Stimulated activated CD4-positive, alpha-beta T cell treated with anti-CD3 and anti-CD28 coated beads, Interleukin-1b, Interleukin-23, amount 100 ng/mL, for 48 hours (primary cell): ENCODE data around the gene MRPL50.

ENCODE experiments used
- DNase-seq: peaks from one replicate; pipeline ENCODE4 v3.0.0-alpha.2; 2020

Gene MRPL50

DNA sequence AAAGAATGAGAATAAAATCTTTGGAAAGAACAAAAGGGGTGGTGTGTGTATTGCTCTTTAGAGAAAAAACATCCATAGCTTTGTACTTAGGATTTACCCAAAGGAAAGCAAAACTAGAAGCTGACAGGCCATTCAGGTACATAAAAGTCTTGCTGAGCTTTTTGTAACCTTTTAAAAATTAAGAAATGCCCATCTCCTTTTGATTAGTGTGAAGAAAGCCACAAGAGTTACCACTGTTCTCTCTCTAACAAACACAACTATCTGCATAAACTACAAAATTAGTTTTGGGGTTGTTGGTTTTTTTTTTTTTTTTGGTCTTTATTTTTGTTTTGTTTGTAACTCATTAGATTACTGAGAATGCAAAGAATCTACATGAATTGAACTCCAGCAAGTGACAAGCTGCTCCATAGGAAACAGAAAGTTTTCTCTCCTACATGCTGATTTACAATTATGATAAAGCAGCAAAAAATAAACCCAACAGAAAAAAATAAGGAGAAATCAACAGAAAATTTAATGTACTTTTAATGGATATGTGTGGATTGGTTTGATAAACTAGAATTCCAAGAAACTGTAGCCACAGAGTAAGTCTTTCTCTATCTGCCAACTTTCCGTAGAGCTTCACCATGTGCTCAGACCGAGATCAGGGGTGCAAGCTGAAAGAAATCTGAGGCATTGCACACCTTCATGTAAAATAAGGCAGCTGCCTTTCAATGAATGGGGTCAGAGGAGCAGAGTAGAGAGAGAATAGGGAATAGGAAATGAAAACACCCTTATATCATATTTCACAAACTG, 25.9 kb downstream of the MRPL50 start:
- DNase-seq, result no peak

DNA sequence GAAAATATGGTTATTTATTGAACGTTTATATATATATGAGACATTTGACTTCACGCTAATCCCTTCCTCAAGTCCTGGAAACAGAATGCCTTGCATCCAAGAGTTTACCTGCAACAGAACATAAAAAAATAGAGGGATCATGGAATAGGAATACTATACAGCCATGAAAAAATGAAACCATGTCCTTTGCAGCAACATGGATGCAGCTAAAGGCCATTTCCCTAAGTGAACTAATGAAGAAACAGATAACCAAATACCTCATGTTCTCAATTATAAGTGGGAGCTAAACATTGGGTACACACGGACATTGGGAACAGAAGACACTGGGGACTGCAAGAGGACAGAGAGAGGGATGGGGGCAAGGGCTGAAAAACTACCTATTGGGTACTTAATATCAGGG, 26.6 kb downstream of the MRPL50 start:
- no peak for DNase-seq

DNA sequence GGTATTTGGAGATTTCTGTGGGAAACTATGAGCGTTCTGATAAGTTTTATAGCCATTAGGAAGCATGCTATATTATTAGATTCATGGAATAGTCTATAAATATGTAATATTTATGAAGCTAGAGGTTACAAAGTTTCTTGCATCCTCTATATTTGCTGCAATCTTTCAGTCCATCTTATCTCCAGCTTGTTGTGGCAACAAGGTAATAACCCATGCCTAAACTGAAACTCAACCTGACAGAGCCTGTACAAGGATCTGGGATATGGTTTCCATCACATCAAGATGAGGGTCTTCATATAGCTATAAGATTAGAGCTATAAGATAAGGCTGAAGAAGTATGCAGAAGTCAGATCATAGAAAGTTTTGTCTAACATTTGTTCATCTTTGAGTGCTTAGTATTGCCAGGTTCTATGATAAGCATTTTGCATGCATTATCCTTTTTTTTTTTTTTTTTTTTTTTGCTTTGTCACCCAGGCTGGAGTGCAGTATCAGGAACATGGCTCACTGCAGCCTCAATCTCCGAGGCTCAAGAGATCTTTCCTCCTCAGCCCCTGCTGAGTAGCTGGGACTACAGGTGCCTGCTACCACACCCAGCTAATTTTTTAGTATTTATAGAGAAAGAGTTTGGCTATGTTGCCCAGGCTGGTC, 28.4 kb downstream of the MRPL50 start:
- DNase-seq, result no peak

DNA sequence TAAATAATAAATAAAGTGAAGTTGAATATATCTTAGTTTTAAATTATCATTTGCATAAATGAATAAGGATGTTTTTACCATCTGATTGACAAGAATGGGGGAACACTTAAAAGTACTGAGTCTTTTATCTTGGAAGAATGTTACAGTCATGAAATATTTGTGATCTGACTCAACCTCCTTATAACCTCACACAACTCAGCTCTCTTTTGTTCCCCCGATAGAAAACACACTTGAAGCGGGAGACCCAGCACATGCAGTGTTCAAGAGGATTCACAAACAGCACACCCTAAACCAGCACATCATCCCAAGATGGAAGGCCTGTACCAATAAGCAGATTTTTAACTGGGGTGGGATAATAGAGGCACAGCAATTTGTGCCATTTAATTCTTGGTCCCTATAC, 29.1 kb downstream of the MRPL50 start:
- no peak for DNase-seq

DNA sequence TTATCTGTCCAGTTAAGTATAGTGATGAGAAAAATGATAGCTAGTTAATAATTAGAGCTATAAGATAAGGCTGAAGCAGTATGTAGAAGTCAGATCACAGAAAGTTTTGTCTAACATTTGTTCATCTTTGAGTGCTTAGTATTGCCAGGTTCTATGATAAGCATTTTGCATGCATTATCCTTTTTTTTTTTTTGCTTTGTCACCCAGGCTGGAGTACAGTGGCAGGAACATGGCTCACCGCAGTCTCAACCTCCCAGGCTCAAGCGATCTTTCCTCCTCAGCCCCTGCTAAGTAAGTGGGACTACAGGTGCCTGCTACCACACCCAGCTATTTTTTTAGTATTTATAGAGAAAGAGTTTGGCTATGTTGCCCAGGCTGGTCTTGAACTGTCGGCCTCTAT, 31.1 kb downstream of the MRPL50 start:
- DNase-seq, result no peak

DNA sequence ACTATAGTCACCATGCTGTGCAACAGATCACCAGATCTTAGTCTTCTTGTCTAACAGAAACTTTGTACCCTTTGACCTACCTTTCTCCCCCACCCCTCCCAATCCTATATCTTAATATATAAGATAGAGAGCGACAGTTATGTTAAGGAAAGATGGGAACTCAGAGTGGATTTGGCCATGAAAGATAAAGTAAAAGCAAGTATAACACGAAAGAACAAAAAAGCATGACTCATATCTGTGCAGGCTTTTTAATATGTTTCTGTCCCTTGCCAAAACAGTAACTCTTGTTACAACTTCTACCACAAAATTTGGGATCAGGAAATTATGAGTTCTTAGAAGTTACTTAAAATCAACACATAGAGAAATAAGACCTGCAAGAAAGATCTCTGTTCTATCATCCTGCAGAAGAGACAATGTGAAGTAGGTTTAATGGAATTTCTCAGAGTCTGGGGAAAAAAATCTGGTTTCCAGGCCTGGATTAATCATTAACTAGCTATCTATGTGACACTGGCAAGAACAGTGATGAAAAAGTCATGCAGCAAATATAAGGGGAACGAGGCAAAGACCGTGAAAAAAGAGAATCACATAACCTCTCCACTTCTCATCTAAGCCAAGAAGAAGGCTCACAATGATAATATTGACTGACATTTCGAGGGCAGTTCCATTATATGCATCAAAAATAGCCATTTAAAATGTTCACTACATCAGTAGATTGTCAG, 32.2 kb downstream of the MRPL50 start:
- DNase-seq, result no peak

DNA sequence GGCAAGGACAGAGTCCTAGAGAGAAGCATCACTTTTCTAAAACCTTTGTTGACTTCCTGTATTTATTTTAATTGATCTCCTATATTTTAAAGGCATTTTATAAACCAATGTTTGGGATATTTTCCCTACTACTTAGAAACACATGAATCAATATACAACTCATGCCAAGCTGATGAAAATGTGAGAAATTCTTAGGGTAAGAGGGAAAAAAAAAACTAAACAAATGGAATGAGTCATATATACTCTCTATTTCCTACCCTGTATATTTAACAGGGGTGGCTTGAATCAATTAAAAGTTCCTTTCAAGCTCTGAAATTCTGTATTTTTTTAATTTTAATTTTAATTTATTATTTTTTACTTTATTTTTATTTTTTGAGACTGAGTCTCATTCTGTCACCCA, 33.2 kb downstream of the MRPL50 start:
- no peak for DNase-seq

DNA sequence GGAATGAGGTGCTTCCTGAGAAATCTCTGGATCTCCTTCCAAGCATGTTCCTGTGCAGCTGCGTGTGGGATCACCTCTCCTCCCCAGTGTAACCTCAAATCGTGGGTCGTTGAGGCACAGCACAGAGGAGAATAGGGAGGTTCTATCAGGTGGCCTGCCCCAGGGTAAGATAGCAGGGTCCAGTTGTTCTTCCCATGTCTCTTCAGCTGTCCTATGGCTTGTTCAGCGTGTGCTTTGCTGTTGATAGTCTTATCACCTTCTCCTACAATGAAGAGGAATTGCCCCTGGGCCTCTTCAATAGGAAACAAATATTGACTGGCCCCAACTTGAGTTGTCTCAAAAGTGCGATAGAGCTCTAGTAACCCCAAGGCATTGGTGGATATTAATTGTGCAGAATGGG, 36.0 kb downstream of the MRPL50 start:
- DNase-seq, result no peak

DNA sequence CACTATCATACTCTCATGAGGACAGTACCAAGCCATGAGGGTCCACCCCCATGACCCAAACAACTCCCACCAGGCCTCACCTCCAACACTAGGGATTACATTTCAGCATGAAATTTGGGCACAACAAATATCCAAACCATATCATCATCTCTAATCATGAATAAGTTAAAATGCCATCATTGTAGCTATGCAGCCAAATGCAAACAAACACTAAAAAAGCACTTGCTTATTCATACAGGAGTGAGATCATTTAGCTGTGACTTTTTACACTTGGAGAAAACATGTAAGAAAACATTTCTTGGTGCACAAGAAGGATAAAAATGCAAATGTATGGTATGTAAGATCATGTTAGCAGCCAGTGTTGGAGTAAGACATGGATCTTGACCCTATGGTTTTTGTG, 37.8 kb downstream of the MRPL50 start:
- no peak for DNase-seq

DNA sequence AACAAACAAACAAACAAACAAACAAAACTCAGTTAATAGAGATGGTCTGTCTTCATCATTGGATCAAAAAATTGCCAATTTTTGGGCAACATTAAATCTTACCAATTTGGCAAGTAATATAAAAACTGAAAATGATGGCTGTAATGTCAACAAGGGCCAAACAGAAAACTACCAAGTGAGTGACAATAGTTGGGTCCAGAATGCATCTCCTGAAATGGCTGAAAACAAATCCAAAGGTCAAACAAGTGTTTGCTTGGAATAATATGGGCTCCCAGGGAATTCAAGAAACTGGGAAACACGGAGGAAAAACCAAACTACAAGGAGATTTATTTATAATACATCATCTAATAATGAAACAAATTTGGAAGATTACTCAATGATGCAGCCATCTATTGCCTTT, 38.7 kb downstream of the MRPL50 start:
- no peak for DNase-seq

DNA sequence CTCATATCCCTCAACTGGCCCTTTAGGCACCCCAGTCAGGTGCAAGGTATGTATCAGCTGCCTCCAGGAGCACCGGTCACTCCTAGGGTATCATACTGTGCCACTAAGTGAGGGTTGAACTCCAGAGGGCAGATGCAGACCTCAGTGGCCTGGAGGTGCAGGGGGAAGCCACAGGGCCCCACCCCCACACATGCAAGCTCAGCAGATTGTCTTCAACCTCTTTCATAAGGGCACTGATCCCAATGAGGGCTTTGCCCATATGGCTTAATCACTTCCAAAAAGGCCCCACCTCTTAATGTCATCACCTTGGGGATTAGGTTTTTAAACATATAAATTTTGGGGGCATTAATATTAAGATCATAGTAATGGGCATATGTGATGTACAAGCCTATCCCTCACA, 41.8 kb downstream of the MRPL50 start:
- DNase-seq, result no peak

DNA sequence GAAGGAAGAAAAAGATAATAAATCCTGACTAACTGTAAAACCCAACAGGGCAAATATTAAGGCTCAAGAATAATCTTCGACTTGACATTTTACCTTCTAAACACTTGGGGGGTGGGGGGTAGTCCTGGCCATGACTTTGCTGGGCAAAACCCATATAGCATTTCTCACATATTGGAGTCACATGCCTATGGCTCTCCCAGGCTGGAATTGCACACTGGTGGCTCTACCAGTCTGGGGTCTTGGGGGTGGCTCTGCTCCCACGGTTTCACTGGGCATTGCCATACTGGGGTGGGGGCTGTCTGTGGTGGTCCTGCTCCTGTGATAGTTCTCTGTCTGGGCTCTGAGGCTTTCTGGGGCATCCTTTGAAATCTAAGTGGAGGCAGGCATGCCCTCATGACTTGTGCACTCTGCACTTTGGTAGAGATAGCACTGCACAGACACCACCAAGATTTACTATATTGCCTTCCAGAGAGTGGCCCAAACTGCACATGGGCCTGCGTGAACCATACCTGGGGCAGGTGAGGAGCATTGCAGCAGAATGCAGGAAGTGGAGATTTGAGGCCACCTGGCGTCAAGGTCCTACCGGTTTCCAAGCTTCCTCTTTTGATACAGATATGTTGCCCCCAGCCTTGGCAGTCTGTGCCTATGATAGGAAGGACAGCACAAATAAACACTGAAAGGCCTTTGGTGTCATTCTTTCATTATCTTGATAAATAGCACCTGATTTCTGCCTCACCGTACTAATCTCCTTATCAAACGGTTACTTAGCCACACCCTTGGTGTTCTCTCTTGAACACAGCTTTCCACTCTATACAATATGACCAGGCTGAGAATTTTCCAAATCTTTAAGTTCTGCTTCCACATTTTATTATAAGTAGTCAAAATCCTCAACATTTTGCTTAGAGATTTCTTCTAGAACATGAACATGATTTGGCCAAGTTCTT, 43.4 kb downstream of the MRPL50 start:
- DNase-seq, result no peak

DNA sequence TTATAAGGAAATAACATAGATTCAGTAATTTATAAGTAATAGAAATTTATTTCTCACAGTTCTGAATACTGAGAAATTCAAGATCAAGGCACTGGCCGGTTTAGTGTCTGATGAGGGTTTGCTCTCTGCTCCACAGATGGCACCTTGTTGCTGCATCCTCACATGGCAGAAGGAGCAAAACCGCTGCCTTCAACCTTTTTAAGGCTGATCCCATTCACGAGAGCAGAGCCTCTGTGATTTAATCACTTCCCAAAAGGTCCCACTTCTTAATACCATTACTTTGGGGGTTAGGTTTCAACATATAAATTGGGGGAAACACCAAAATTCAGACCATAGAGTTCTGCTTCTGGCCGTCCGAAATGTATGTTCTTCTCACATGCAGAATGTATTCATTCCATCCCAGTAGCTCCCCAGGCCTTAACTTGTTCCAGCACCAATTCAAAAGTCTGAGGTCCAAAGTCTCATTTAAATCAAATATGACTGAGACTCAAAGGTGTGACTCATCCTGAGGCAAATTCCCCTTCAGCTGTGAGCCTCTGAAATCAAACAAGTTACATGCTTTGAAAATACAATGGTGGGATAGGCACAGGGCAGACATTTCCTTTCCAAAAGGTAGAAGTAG, 44.2 kb downstream of the MRPL50 start:
- DNase-seq, result no peak

DNA sequence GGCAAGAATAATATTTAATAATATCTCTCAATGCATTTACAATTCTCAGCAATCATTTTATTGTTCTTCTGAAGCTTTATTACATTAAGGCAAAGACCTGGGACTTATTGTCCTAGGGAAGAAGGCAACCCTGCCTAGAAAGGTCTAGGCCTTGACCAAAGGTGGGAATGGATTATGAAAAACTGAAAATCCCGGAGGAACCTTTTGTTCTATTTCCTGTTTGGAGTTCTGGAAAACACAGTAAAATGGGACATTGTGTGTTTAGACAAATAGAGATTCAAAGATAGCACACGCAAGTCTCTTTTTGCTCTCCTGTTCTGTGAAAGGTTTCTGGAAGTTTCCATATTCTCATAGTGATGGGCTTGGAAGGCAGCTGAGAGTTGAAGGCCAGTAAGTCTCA, 44.7 kb downstream of the MRPL50 start:
- no peak for DNase-seq

DNA sequence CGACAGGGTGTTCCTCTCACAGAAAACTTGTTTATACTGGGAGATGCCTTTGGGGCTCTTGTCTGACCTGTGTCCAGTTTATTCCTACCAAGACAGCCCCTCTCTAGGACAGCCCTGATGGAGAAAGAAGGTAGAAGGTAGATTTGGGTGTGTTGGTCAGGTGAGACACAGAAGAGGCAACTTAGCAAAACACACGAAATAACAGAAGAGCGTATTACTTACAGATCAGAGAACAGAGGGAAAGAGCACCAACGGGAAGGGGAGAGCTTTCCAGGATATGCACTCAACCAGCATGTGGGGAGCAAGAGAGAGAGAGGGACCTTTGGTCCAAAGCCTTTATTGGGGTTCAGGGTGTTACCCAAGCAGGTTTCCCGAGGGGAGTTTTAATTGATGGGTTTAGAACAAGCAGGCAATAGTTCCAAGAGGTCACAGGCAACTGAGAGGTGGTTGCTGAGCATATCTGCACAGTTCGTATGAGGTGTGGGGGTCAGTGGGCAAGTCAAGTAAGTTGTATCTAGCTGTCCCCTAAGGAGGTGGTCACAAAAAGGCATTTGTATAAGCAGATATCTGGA, 45.4 kb downstream of the MRPL50 start:
- DNase-seq, result no peak

DNA sequence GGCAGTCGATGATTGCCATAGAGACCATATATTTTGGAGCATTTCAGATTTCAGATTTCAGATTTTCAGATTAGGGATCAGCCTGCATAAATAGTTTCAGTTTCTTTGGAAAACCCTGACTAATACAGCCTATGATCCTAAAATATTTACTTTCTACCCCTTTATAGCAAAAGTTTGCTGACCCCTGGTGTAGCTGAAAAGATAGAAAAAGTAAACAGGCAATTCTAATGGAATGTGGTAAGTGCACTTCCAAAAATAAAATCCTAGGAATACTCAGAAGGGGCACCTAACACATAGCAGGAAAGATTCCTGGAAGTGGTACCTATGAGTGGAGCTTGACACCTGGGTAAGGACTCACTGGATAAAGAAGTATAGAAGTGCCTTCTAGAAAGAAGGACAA, 48.1 kb downstream of the MRPL50 start:
- DNase-seq, result no peak

DNA sequence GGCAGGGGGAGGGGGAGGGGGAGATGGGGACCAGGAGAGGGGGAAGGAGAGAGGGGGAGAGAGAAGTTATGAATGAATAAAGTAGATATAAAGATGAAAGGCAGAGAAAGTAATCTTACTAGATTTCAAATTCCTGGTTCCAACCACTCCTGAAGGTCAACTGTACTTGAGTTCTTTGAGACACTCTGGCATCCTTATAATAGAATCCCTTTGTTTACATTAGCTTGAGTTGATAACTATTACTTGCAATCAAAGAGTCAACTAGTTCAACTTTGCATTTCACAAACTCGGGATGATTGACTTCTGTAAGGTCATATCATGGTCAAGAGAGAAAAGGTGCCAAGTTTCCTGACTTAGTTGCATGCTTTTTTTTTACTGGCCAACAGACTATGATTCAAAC, 55.8 kb downstream of the MRPL50 start:
- DNase-seq, result no peak

DNA sequence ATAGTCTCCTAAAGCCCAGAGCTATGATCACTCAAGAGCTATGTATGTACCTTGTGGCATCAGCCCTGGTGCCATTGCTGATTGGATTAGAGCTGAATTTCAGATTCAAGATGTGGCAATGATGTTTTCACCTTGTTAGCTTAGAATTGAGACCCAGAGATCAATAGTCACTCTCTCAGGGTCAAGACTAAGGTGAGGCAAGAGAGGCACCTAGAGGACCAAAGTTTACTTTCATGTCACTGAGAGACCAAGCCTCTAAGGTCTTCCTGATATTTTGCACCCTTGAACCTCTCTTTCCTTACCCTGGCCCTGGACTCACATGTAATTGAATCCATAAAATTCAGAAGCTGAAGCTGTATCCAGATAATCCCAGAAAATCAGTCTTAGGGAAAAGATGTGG, 56.5 kb downstream of the MRPL50 start:
- no peak for DNase-seq
